ENCODE data around the gene SAMD5. TPM values are rescaled to one million over a fixed set of nuclear protein-coding genes. Genes with fewer than 3 reads are reported as not detected.

The SAMD5 gene
- total and polyA plus RNA-seq, 10 donors: 0.15 to 5.0 (median 1.7) TPM

DNA sequence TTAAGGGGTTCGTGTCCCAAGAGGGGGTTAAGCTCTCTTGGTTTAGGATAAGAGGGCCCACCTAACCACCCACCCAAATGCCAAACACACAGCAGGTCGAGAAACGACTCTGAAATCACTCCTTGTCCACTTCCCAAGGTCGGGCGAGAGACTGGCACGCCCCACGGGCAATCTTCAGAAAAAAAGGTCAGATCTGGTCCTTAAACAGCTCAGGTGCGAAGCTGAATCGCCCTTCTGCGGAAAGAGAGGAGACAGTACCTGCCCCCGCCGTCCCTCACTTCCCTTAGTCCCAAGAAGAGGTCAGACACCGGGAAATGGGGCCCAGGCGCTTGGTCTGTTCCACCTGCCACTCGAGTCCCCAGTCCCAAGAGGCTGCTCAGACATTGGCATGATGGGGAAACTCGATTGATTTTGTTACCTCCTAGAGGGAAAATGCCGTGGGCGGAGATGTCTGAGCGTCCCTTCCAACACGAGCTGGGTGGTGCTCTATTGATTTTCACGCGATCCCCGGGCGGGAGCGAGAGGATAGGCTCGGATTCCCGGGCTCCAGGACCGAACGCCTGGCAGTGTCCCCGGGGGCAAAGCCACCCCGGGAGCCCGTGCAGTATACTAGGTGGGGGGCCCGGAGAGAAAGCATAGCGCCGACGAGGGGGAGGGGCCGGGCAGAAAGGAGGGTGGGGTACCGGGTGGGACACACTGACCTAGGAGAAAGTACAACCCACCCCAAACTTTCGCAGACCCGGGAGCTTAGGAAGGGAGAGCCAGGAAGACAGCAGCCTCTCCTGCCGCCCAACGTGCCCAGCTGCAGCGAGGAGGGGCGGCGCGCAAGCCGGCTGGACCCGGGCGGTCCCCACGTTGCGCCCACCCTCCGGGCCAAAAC lies 1.1 kb upstream of the SAMD5 start:
- peaks cover 0 to 90% (median 22%) of the 10 kb centered on the region in 7 donors for H3K27me3 ChIP-seq (replicated peaks in 1 of 7)

GRCh38 chr6:147508866-147509608 lies 547 bp downstream of the SAMD5 start:
- TF ChIP-seq POLR2A (IDR thresholded peaks at IDR 0.05) (no peak), POLR2AphosphoS5 (IDR thresholded peaks at IDR 0.05) (no peak), CTCF (IDR thresholded peaks at IDR 0.05 in 8 of 11, conservative IDR thresholded peaks at IDR 0.05 in 3 of 11) (no peak)
- Histone ChIP-seq H3K9me3 (no peaks in the 10 kb centered on the region), H3K4me1 (peaks cover 11 to 39% (median 33%) of the 10 kb centered on the region in 6 donors), H3K27ac (peak overlapping the region in 3 of 8 donors; percentile 63 to 76 (median 73)), H3K36me3 (no peaks in the 10 kb centered on the region), H3K4me3 (peak overlapping the region; percentile 38 to 75 (median 52)), H3K27me3 (replicated peaks in 1 of 7) (peaks cover 0 to 83% (median 22%) of the 10 kb centered on the region in 7 donors)
- intact Hi-C loops (cut with DNase I; ENCODE audit: low total_unique reads): loop anchor here (5.0 kb wide), 1 partner anchor 658 kb away; no protein-coding TSS in a partner anchor
- DNase-seq: no peak
- WGBS, 5 donors: 1 to 8% (median 2%) methylated on average over 16 to 73 of the region's 73 CpGs

More for the DNA sequence above, 1.1 kb upstream of the SAMD5 start:
- WGBS, 5 donors: 1 to 8% (median 3%) methylated on average over 39 to 52 of the region's 52 CpGs
- Histone ChIP-seq H3K27ac (peak overlapping the region in 7 of 8 donors; percentile 47 to 76 (median 54)), H3K4me1 (peaks cover 11 to 39% (median 33%) of the 10 kb centered on the region in 6 donors), H3K36me3 (no peaks in the 10 kb centered on the region), H3K9me3 (no peaks in the 10 kb centered on the region), H3K4me3 (peak overlapping the region; percentile 38 to 75 (median 52))
- intact Hi-C loops (cut with DNase I; ENCODE audit: low total_unique reads): loop anchor here (5.0 kb wide), 1 partner anchor 660 kb away; no protein-coding TSS in a partner anchor
- no peak for DNase-seq
- no peak for TF ChIP-seq CTCF (IDR thresholded peaks at IDR 0.05 in 8 of 11, conservative IDR thresholded peaks at IDR 0.05 in 3 of 11)
- TF ChIP-seq POLR2A (IDR thresholded peaks at IDR 0.05): no peak
- TF ChIP-seq POLR2AphosphoS5 (IDR thresholded peaks at IDR 0.05): no peak

DNA sequence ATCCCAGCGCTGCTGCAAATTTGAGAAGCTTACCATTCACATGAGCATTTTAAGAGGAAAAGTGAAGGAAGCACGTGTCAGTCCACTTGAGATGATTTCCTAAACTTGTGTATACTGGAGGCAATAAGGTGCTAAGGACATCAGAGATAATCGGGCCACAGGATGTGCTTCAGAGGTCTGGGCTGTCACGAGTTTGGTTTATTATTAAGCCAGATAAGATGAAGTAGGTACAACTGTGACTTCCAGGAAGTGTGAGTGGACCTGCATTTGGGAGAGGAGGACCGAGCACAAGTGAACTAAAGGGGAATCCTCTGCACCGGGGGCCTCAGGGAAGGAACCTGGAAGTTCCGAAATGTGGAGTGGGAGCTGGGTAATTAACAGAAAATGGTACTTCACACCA lies 1.4 kb downstream of the SAMD5 start:
- peaks cover 11 to 39% (median 33%) of the 10 kb centered on the region in 6 donors for H3K4me1 ChIP-seq
- WGBS, 5 donors: 16 to 25% (median 21%) methylated on average over 7 of the region's 7 CpGs
- peak overlapping the region in 7 of 8 donors; percentile 46 to 75 (median 53) for H3K4me3 ChIP-seq
- no peak for TF ChIP-seq CTCF (IDR thresholded peaks at IDR 0.05 in 8 of 11, conservative IDR thresholded peaks at IDR 0.05 in 3 of 11)
- no peak for TF ChIP-seq POLR2AphosphoS5 (IDR thresholded peaks at IDR 0.05)
- no peak for TF ChIP-seq POLR2A (IDR thresholded peaks at IDR 0.05)
- no peaks in the 10 kb centered on the region for H3K36me3 ChIP-seq
- H3K27me3 ChIP-seq (replicated peaks in 1 of 7): peaks cover 0 to 78% (median 22%) of the 10 kb centered on the region in 7 donors
- H3K27ac ChIP-seq: no peak overlapping the region
- no peaks in the 10 kb centered on the region for H3K9me3 ChIP-seq
- intact Hi-C loops (cut with DNase I; ENCODE audit: low total_unique reads): loop anchor here (5.0 kb wide), 1 partner anchor 657 kb away; no protein-coding TSS in a partner anchor
- DNase-seq: no peak
